Muscle layer of colon (tissue), 2 donors: ENCODE data around the gene FMNL3.

Source experiments
- H3K27ac ChIP-seq: one replicate; pipeline ENCODE4 v1.7.0; 2013; ENCODE audit warnings: low read depth, mild to moderate bottlenecking, low read length, moderate library complexity
- H3K27me3 ChIP-seq, 2 donors: one replicate each; pipeline ENCODE4 v1.7.0; 2013; ENCODE audit warnings: low read length in 2 of 2, mild to moderate bottlenecking in 2 of 2; ENCODE audit not compliant: insufficient read depth in 2 of 2, control insufficient read depth in 1 of 2
- H3K36me3 ChIP-seq: one replicate; pipeline ENCODE4 v1.7.0; 2013; ENCODE audit warnings: mild to moderate bottlenecking, low read length; ENCODE audit not compliant: insufficient read depth
- H3K4me1 ChIP-seq: one replicate; pipeline ENCODE4 v1.7.0; 2013; ENCODE audit warnings: mild to moderate bottlenecking, low read length; ENCODE audit not compliant: insufficient read depth
- H3K4me3 ChIP-seq, 2 donors: one replicate each; pipeline ENCODE4 v1.7.0; 2013; ENCODE audit warnings: low read length in 2 of 2, low read depth in 1 of 2, mild to moderate bottlenecking in 1 of 2, moderate library complexity in 1 of 2
- H3K9ac ChIP-seq: one replicate; pipeline ENCODE4 v1.7.0; 2013; ENCODE audit warnings: low read length
- H3K9me3 ChIP-seq: one replicate; pipeline ENCODE4 v1.7.0; 2013; ENCODE audit warnings: mild to moderate bottlenecking, low read length
- donor health status: abdominal sarcoma.
- donor health status: Adenocarcinoma of cecum.

Gene FMNL3

DNA sequence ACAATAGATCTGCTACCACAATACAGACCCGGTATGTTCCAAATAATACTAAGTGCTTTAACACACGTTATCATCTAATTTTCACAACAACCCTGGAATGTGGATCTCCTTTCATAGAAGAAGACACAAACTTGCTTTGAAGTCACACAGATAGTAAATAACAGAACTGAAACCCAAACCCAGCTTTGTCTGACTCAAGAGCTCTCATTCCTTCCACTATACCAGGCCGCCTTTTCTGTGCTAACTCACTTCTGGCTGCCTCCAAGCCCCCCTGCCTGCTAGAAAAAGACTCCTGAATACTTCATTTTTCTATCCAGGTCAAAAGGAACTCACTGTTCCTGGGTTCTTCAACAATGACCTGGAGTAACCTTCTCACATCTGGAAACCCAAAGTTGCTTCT, 46.0 kb downstream of the FMNL3 start:
- Histone ChIP-seq H3K4me1 (peaks cover 17% of the 10 kb centered on the region), H3K36me3 (peaks cover 12% of the 10 kb centered on the region), H3K9me3 (no peaks in the 10 kb centered on the region), H3K27me3 (no peaks in the 10 kb centered on the region), H3K9ac (no peak overlapping the region), H3K27ac (no peak overlapping the region), H3K4me3 (no peak overlapping the region)

DNA sequence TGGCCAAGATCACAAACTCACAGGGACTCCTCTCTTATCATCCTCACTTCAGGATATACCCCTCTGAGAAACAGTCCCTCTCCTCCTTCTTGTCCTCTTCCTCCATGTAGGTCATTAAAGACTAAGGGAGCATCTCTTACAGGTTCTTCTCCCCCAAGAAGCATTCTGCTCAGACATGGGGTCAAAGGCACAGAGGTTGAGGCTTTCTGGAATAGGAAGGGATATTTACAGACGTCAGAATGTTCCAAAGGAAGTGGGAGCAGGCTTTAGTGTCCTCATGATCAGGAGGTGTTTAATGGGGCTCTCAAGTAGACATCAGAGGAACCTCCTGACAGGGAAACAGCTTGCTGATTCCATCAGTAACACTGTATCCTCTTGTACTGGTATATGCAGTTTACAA, 47.5 kb downstream of the FMNL3 start:
- H3K4me3 ChIP-seq, result no peak overlapping the region
- no peak overlapping the region for H3K27ac ChIP-seq
- H3K36me3 ChIP-seq, result peaks cover 12% of the 10 kb centered on the region
- peaks cover 17% of the 10 kb centered on the region for H3K4me1 ChIP-seq
- no peaks in the 10 kb centered on the region for H3K9me3 ChIP-seq
- H3K9ac ChIP-seq, result no peak overlapping the region
- H3K27me3 ChIP-seq, result no peaks in the 10 kb centered on the region

DNA sequence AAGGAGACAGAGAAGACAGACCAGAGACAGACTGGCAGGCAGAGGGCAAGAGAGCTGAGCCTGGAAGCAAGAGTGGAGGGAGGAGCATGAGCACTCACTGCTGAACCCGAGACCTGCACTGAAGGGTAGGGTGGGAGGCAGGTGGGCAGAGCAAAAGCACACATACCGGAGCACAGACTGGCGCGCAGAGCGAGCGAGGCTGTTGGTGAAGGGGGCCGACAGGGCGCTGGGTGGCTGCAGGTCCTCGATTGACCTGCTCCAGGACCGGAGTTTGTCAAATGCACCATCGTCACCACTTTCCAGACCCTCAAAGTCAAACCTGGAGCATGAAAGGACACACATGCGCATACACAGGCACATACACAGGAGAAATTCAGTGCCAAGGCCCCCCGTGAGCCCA, 48.9 kb downstream of the FMNL3 start:
- Histone ChIP-seq H3K4me1 (peaks cover 12% of the 10 kb centered on the region), H3K9me3 (no peaks in the 10 kb centered on the region), H3K4me3 (no peak overlapping the region), H3K27ac (no peak overlapping the region), H3K36me3 (peaks cover 21% of the 10 kb centered on the region), H3K27me3 (no peaks in the 10 kb centered on the region), H3K9ac (no peak overlapping the region)

DNA sequence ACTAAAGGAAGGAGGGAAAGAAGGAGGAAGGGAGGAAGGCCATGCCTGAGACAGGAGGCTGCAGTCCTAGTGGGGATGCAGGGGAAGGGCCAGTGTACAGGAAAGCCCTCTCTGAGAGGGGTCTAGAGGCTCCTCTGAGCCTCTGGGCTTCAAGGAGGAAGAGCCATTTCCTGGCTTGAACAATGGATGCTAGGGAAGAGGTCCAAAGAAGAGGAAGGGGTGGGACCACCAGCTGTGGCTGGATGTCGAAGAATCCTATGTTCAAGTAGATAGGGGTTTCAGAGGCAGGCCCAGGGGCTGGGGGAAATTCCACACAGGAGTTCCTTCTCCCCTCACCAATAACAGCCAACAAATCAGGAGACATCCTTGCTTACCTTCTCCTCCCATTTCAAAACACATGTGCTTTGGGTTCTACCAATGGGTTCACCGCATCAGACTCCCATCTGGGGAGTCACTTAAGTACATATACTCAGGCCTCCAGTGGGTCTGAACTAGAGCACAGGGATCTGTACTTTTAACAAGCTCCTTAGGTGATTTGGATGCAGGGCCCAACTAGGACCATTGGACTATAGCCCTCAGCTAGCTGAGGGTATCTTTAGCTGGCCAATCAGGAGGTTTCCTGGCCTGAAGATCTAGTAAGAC, 51.5 kb downstream of the FMNL3 start:
- Histone ChIP-seq H3K36me3 (peaks cover 37% of the 10 kb centered on the region), H3K9ac (no peak overlapping the region), H3K4me3 (no peak overlapping the region), H3K27ac (no peak overlapping the region), H3K27me3 (no peaks in the 10 kb centered on the region), H3K9me3 (no peaks in the 10 kb centered on the region), H3K4me1 (no peaks in the 10 kb centered on the region)

DNA sequence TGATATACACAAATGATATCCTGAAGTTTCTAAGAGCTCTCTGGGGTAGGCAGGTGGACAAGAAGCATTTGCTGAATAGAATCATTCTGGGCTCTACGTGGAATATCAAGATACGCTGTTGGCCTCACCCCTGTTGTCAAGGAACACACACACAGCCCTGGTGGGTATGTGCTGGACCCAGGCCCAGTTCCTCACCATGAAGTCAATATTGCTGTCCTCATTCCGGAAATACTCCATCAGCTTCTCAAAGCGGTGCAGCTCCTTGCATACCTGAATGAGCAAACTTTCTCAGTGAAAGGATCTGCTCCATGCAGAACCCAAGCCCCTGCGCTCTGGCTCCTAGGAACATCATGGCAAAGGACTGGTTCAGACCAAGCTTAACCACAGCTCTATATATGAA, 52.5 kb downstream of the FMNL3 start:
- Histone ChIP-seq H3K9me3 (no peaks in the 10 kb centered on the region), H3K36me3 (peaks cover 44% of the 10 kb centered on the region), H3K9ac (no peak overlapping the region), H3K4me1 (no peaks in the 10 kb centered on the region), H3K27me3 (no peaks in the 10 kb centered on the region), H3K27ac (no peak overlapping the region), H3K4me3 (no peak overlapping the region)

DNA sequence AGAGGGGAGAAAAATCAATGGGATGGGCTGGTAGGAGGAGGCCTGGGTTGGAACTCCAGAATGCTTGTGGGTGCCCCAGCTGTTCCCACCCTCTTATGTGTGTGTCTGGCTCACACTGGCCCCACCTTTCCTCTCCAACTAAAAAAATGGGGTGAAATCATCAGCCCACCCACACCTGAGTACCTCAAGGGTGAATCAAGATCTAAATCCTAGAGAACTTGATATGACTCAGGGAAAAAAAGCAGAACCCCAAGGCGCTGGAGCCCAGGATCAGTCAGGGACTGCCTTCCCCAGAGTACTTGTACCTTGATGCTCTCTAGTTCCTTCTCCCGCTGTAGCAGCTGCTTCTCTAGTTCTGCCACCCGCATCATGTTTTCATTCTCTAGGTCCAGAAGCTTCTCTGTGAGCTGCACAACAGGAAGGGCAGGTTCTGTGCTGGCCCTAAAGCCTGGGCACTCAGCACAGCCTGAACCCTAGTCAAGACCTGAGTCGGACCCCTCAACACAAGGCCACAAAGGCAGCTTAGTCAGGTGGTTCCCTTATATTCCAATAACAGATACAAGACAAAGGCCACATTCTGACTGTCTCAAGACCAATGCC, 54.2 kb downstream of the FMNL3 start:
- peaks cover 61% of the 10 kb centered on the region for H3K36me3 ChIP-seq
- no peaks in the 10 kb centered on the region for H3K4me1 ChIP-seq

DNA sequence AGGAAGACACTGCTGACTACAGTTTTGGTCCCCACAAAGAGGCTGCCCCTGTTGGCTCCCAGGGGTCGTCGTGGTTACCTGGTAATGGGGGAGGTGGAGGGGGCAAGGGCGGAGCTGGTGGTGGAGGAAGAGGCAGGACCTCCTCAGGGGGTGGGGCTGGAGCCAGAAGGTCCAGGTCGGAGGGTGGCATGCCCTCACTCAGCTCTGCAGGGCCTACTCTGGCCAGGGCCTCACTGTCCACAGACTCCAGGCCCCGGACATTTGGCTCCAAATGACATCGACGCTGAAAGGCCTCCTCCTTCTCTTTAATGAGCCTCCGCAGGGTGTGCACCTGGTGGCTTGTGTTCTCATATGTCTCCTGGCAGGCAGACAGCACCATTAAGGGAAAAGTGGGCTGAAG, 55.4 kb downstream of the FMNL3 start:
- H3K9ac ChIP-seq, result no peak overlapping the region
- peaks cover 61% of the 10 kb centered on the region for H3K36me3 ChIP-seq
- H3K4me3 ChIP-seq, result no peak overlapping the region
- no peaks in the 10 kb centered on the region for H3K4me1 ChIP-seq
- no peak overlapping the region for H3K27ac ChIP-seq
- no peaks in the 10 kb centered on the region for H3K27me3 ChIP-seq
- no peaks in the 10 kb centered on the region for H3K9me3 ChIP-seq

More for the DNA sequence above, 54.2 kb downstream of the FMNL3 start:
- H3K9ac ChIP-seq, result no peak overlapping the region
- no peaks in the 10 kb centered on the region for H3K9me3 ChIP-seq
- no peak overlapping the region for H3K4me3 ChIP-seq
- no peak overlapping the region for H3K27ac ChIP-seq
- no peaks in the 10 kb centered on the region for H3K27me3 ChIP-seq

DNA sequence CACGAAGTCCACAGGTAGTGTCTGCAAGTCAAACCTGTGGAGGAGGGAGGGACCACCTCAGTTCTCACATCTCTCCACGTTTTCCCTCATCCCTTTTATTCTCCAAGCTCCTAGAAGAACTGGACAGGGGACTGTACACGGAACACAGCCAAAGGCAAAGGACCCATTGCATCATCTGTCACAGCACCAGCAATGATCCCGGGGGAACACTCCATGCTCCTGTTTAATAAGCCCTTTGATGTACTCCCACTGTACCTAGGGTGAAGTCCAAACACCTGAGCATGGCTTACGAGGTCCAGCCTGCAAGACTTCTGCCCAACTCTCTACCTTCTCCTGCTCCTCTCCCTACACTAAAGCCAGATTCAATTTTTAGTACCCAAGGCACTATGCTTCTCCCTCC, 57.3 kb downstream of the FMNL3 start:
- no peak overlapping the region for H3K4me3 ChIP-seq
- peaks cover 69% of the 10 kb centered on the region for H3K36me3 ChIP-seq

DNA sequence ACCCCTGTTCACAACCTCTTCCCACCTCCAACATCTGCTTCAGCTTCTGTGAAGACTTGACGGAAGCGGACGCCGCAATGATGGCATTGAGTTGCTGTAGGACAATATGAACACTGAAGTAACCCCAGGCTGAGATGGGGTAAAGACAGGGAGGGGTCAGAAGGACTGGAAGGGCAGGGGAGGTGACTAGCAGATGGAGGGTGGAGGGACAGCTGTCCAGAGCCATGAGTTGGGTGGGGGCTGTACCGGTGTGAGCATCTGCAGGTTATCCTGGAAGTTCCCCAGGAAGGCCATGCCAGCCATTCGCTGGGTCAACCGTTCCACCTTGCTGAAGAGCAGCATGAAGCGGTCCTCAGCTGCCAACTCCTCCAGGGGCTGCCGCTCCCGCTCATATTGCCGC, 57.8 kb downstream of the FMNL3 start:
- peaks cover 5% of the 10 kb centered on the region for H3K4me1 ChIP-seq
- H3K9ac ChIP-seq, result no peak overlapping the region
- H3K9me3 ChIP-seq, result no peaks in the 10 kb centered on the region
- no peak overlapping the region for H3K27ac ChIP-seq
- H3K4me3 ChIP-seq, result no peak overlapping the region
- no peaks in the 10 kb centered on the region for H3K27me3 ChIP-seq
- peaks cover 69% of the 10 kb centered on the region for H3K36me3 ChIP-seq

More for the DNA sequence above, 57.3 kb downstream of the FMNL3 start:
- Histone ChIP-seq H3K4me1 (peaks cover under 1% of the 10 kb centered on the region), H3K27ac (no peak overlapping the region), H3K27me3 (no peaks in the 10 kb centered on the region), H3K9me3 (no peaks in the 10 kb centered on the region), H3K9ac (no peak overlapping the region)

DNA sequence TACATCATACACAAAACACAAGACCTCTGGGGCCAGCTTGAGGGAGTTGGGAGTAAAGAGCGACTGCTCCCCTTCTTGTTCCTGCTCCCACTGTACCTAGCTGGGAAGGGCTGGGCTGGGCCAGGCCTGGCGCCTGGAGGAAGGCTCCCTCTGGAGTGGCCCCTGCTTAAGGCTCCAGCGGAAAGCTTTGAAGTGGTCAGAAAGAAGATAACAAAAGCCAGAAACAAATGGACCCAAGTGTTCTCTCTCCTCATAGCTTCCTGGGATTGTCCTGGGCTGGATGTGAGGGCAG, 58.5 kb downstream of the FMNL3 start:
- H3K4me1 ChIP-seq, result peaks cover 8% of the 10 kb centered on the region
- no peak overlapping the region for H3K9ac ChIP-seq
- H3K36me3 ChIP-seq, result peaks cover 71% of the 10 kb centered on the region
- H3K9me3 ChIP-seq, result no peaks in the 10 kb centered on the region
- H3K27me3 ChIP-seq, result no peaks in the 10 kb centered on the region
- H3K27ac ChIP-seq, result no peak overlapping the region
- no peak overlapping the region for H3K4me3 ChIP-seq

DNA sequence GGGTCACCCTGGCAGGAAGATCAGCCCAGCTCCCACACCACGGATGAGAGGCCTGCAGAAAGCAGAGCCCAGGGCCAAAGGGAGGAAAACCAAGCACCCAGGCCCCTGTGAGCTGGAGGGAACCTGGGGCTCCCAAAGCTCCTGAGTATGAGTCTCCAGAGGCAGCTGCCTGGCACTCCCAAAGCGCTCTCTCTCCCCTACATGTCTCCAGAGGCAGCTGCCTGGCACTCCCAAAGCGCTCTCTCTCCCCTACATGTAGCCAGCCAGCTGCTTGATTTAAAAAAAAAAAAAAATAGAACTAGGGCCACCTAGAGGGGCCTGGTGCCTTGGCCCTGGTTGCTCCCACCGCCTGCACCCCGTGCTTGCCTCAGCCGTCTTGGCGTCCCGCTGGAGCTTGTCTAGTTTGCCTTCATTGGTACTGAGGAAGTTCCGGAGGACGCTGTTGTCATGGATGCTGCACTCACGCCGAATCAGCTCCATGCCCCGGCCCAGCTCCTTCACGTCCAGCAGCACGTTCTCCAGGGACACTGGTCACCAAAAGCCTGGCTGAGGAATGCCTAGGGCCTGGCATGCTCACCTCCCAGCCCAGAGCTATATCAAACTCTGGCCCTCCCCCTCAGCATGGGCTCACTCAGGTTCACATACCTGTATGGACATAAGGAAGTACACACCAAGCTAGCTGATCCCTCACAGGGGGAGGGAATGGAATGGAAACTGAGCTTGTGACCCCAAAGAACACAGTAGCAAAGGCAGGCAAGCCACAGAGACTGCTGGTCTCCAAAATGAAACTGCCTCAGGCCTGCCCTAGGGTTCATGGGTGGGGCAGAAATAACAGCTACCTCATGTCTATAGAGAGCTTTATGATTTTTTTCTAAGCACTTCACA, 59.1 kb downstream of the FMNL3 start:
- Histone ChIP-seq H3K9ac (no peak overlapping the region), H3K36me3 (peaks cover 71% of the 10 kb centered on the region), H3K4me3 (no peak overlapping the region), H3K9me3 (no peaks in the 10 kb centered on the region), H3K4me1 (peaks cover 8% of the 10 kb centered on the region), H3K27me3 (no peaks in the 10 kb centered on the region), H3K27ac (peak overlapping the region; percentile 20)
